HG02840 (cell line): ENCODE data around the gene GPRC5C.

Experiments used
- ATAC-seq: cut with Tn5 transposase; IDR thresholded peaks from one replicate; pipeline ENCODE4 v1.9.1; 2021; ENCODE audit warnings: mild to moderate bottlenecking, moderate library complexity, moderate number of reproducible peaks; ENCODE audit not compliant: unreplicated experiment, low FRiP score

Gene GPRC5C, protein sequence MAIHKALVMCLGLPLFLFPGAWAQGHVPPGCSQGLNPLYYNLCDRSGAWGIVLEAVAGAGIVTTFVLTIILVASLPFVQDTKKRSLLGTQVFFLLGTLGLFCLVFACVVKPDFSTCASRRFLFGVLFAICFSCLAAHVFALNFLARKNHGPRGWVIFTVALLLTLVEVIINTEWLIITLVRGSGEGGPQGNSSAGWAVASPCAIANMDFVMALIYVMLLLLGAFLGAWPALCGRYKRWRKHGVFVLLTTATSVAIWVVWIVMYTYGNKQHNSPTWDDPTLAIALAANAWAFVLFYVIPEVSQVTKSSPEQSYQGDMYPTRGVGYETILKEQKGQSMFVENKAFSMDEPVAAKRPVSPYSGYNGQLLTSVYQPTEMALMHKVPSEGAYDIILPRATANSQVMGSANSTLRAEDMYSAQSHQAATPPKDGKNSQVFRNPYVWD

DNA sequence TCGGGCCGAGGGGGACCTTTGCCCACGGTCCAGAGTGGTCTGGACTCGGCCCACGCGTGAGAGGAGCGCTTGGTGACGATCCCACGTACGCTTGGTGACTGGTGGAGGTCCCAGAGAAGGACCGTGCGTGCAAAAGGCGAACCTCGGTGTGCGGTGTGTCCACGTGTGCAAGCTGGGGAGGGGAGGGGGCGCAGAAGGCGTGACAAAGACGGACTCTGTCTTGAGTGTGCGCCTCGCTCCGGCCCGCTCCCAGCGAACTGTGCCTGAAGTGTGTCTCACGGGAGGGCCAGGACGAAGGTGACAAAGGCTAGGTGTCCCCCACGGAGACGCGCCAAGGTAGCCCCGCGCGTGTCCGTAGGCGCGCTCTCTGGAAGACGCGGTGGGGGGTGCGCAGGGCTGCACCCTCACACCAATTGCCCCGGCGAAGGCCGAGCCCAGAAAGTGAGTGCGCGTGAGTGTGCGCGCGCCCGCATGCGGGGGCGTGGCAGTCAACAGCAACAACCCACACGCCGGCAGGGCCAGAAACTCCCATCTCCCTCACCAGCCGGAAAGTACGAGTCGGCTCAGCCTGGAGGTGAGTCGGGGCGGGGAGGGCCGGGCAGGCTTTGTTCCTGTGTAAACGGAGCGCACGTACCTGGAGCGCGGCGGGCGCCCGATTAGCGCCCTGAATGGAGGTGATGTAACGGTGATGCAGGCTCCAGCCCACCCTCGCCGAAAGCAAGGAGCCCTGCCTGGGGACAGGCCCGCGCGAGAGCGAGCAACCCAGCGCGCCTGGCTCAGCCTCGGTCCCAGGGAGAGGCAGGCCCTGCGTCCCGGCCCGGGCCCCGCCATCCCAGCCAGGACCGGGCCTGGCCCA lies at the start of gene GPRC5C:
TSS of gene GPRC5C (plus strand) at position 521 of the 856 bp plus-strand sequence. CDS start 7,689 bp downstream, outside the sequence.
- no peak for ATAC-seq

DNA sequence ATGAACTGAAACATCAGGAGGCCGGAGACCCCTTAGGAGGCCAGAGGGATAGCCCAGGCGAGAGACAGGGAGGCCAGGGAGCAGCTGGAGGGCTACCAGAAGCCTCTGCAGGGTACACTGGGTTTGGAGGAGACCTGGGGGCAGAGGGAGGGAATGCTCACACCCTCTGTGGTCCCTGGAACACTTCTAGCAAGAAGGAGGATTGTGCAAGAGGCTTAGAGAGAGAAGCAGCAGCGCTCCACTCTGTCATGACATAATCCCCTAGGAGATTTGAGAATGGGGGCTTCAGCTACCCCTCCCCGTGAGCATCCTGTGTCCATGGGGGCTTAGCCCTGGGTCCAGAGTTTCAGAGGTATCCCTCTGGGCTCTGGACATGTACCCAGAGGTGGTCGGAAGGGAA lies 48.7 kb upstream of the GPRC5C start:
- ATAC-seq, result no peak

DNA sequence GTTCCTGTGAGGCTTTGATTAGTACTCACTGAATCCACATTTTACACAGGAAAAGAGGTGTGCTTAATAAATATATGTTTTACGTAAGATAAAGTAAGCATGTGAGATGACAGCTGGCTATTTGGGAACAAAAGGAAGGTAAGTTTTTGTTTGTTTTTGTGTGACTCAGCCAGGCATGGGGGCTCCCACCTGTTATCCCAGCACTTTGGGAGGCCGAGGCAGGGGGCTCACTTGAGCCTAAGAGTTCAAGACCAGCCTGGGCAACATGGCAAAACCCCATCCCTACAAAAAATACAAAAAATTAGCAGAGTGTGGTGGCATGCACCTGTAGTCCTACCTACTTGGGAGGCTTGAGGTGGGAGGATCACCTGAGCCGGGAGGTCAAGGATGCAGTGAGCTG lies 46.7 kb upstream of the GPRC5C start:
- no peak for ATAC-seq

DNA sequence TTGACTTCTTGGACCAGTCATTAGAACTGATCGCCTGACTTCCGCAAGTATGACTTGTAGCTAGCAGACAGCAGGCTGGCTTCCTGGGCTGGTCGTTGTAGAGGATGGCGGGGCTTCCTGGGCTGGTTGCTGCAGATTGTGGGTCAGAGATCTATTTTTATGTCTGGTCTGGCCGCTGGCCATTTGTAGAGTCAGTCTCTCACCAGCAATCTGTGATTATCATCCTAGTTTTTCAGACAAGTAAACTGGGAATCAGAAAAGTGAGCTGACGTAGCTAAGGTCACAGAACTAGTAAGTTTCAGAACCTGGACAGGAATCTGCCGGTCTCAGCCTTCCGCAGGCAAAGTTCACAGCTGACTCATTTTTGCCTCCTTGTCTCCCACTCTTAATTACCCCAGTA lies 45.5 kb upstream of the GPRC5C start:
- no peak for ATAC-seq

DNA sequence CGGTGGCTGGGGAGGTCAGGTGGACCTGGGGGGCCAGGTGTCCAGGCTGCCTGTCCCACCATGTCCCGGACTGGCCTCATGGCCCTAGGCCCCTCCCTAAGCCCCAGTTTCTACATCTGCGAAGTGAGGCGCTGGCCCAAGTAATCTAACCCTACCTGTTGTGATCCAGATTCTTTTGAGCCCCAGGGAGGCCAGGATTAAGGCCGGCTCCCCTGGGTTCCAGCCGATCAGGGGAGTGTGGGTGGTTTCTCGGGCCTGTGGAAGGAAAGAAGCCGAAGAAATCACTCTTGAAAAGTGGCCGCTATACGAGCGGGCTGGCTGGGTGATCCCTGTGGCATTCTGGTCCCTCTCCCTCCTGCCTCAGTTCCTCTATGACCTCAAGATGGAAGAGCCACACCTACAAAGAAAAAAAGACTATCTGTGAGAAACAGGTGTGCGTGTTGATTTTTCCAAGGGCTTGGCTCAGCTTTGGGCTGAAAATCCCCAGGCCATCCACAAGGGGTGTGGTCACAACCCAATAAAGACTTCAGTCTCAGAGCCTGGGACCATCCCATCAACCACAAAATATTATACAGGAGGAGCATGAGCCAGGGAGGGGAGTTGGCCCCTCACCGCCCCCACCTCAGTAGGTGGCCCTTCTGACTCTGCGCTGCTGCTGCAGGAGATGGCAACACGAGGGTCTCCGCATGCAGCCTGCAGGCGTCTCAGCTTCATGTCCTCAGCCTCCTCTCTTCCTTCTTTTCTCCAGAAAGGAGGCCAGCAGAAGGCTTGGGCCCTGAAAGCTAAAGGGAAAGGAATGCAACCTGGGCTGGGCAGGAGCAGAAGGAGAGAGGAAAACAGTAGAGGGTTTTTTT lies 44.3 kb upstream of the GPRC5C start:
- no peak for ATAC-seq

DNA sequence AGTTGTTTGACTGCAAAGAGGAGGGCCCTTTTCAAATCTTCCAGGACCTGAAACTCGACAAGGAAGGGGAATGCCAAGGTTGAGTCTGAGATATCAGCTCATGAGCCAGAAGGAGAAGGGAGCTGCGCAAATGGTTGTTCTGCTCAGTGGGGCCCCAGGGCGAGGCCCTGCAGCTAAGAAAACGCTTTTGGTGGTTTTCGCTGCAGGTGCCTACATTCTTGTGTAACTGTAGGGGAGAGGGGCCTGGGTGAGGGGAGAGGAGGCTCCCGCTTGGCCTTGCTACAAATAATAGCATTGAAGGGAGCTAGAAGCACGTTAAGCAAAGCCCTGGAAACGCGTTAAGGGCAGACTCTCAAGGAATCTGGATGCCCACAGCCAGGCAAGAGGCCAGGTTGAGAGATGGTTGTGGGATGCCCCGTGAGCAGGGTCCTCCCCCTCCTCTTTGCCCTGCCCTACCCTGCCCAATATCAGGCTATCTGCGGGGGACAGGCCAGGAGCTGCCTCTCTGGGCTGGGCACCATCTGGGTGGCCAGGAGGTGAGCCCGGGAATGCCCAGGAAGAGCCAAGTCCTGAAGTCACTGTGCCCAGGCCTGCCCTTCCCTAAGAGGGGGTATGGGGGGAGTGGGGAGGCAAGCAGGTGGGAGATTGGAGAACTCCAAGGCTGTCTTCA lies 42.7 kb upstream of the GPRC5C start:
- ATAC-seq, result no peak

DNA sequence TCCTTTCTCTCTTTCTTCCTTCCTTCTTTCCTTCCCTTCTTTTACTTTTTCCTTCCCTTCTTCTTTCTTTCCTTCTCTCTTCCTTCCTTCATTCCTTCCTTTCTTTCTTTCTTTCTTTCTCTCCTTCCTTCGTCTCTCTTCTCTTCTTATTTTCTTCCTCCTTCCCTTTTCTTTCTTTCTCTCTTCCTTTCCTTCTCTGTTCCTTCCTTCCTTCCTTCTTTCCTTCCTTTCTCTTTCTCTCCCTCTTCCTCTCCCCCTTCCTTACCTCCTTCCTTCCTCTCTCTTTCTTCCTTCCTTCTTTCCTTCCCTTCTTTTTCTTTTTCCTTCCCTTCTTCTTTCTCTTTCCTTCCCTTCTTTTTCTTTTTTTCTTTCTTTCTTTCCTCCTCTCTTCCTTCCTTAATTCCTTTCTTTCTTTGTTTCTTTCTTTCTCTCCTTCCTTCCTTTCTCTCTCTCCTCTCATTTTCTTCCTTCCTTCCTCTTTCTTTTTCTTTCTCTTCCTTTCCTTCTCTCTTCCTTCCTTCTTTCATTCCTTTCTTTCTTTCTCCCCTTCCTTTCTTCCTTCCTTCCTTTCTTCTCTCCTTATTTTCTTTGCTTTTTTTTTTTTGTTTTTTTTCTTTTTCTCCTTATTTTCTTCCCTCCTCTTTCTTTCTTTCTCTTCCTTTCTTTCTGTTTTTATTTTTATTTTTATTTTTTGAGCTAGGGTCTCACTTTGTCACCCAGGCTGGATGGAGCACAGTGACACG lies 41.8 kb upstream of the GPRC5C start:
- no peak for ATAC-seq

DNA sequence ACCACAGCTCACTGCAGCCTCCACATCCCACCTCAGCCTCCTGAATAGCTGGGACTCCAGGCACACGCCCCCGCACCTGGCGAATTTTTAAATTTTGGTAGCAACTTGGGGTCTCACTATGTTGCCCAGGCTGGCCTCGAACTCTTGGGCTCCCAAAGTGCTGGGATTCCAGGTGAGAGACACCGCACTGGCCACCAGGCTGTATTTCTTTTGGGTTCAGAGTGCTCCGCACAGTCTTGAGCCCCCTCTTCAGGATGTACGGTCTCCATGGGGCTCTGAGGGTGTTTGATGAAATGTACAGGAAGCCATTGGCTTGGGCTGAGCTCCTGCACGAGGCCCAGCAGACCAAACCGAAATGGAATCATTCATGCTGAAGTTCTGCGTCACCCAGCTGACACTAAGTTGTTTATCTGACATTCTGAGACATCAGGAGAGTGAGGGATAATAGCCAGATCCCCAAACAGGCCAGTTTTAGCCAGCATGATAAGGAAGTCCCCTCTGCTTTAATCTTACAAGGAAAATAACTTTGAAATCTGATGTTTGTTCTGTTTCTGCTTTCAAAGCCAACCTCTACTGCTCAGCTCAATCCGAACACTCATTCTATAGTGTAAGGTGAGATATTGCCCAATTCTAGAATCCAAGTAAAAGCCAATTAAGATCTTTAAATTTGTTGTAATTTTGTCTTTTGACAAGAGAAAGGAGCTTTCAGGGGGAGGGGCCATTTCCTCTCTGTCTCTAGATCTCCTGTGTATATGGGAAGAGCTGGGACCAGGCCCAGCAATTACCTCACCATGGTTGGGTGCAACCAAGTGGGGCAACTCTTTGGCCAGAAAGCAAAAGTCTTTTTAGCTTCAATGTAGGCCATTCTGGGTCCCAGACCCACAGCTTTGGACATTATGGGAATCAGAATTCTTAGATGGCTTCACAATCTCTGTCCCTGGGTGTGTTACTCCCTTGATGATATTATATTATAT lies 40.9 kb upstream of the GPRC5C start:
- ATAC-seq, result no peak

DNA sequence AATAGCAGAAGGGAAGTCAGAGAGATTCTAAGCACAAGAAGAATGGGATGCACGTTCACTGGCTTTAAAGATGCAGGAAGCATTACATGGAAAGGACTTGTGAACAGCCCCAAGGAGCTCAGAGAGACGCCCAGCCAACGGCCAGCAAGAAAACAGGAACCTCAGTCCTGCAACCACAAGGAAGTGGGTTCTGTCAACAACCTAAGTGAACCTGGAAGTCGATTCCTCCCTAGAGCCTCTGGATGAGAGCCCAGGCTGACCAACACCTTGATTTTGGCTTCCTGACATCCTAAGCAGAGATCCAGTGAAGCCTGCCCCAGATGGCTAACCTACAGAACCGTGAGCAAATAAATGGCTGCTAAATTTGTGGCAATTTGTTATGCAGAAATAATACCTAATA lies 40.1 kb upstream of the GPRC5C start:
- no peak for ATAC-seq

DNA sequence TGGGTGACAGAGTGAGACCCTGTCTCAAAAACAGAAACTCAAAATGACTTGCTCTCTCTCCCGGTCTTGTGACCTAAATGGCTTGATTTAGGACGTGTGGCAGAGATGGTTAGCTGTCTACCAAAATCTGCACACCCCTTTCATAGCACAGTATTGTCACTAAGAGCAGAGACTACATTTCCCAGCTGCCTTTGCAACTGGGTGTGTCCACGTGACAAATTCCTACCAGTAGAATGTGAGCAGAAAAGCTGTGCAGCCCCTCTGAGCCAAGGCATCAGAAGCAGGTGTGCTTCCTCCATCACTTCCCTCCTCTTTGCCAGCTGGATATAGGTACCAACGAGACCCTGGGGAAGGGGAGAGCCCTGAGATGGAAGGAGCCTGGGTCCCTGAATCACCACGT lies 39.0 kb upstream of the GPRC5C start:
- no peak for ATAC-seq

DNA sequence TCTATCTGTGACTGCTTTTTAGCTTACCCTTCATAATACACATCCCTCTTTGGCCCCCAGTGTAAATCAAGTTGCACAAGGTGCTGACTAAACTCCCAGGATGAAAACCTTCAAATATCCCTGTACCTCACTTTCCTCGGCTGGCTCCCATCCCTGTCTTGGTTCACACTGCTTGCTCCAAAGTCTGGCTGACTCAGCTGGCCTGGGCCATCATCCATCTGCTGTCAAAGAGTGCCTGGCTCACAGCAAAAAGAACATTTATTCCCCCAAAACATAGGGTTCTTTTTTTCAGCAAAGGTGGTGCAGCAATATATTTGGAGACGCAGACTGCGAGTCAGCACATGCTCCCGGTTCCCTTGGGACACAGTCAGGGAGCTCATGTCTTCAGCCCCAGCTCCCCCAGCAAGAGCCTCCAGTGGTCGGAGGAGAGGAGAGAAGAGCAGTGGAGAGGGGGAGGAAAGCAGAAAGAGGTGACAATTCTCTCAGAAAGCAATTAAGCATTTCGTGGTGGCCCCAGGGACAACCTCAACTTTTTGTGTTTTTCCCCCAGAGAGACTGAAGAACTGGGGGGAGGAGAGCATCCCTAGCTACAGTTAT lies 38.4 kb upstream of the GPRC5C start:
- ATAC-seq, result no peak

DNA sequence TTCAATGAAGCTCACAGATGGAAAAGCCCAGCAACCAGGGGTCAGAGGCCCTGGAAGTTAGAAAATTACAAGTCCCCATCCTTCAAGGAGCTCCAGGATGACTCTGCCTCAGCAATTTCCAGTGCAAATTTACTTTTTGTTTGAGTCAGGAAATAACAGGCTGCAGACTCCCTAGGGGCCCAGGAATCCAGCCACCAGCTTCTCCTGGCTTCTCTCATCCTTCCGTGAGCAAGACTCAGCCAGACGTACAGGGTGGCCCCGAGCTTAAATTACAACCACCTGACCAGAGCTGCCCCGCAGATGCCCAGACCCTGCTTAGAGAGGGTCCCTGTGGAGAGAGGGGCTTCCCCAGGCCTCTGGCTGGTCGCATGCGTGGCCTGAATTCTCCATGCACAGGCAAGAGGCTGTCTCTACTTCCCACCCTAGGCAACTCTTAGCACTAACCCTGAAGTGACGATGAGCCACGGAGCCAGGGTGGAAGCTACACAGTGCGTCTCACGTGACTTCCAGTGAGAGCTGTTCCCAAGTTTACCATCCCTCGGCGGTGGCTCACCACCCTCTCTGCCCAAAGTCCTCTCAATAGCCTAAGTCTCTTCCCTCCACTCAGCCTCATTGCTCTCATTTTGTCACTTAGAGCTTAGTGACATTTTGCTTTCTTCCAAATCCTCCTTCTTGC lies 37.5 kb upstream of the GPRC5C start:
- no peak for ATAC-seq

DNA sequence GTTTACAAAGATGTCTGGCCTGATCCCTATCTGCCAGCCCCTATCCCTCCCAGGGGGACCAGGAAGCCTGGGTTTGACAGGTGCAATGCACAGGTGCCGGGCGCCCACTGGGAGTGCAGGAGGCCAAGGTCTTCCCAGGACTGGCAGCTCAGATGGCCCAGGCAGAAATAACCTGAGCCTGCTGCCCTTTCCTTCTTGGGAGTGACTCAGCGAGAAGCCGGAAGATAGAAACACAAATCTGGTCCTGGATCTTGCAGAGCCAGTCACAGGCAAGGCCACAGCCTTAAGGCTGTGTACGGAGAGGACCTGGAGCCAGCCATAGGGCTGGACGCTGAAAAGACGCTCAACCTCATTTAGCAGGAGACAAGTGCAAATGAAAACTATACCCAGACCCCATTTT lies 36.9 kb upstream of the GPRC5C start:
- no peak for ATAC-seq

DNA sequence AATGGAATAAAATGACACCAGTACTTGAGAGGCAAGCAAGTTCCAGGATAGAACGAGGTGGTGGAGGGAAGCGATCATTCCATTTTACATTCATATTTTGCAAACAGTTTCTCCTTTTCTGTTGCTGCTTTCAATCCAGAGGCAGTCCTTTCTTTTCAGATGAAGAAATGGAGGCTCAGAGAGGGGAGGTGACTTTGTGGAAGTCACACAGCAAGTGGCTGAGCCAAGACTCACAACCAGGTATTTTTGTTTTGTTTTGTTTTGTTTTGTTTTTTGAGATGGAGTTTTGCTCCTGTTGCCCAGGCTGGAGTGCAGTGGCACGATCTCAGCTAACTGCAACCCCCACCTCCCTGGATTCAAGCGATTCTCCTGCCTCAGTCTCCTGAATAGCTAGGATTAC lies 35.3 kb upstream of the GPRC5C start:
- no peak for ATAC-seq

DNA sequence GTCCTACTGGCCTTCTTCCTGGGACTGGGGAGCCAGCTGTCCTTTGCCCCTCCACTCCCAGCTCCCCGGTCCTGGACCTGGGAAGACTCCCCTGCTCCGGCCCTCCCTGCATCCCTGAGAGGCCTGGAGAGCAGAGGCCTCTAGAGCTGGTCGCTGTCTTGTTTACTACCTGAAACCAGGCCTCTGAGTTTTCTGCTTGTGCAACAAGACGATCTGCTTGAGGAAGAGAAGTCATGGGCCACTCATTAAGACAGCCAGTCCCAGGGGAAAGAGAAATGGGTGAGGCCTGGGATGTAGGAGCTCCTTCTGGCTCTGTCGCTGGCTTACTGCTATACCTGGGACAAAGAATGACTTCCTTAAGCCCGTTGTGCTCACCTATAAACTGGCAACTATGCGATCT lies 29.8 kb upstream of the GPRC5C start:
- no peak for ATAC-seq

DNA sequence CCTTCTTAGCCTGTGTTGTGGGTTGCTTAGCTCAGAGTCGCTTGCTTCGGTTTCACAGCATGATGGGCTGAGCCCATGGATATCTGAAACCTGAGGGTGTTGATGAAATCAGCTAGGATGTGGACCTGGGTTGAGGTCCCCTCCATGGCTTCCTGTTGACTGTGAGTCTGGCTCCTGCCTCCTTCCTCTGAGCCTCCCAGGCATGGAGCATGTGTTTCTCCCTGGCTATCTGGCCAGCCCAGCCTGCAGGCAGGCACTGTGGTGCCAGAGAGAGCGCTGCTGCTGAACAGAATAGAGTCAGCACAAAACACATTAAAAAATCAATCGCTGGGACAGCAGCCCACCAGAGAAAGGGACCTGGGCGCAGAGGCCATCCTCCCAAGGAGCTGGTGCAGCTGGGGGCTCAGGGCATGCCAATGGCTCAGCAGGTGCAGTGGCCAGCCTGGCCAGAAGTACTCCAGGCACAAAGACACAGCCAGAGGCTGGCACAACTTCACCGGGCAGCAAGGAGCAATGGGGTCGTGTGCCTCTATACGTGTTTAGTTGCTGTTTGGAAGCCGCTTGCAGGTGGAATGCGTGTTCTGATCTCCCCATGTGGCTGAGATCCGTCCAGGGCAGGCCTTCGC lies 28.3 kb upstream of the GPRC5C start:
- ATAC-seq, result no peak

DNA sequence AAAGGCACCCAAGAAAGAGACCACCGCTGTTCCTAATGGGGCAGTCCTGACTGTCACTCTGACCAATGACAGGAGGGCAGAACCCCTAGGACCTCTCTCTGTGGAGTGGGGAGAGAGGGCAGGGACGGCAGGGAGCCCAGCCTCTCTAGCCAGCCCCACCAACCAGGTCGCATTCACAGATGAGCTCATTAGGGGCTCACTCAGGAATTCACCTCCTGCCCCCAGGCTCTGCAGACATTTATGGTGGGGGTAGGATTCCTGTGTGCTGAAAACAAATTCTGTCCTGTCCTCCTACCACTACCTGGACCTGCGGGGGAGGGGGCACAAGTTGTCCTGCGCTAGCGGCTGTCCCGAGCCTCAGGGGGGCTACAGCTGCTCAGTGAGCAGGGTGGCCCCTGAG lies 27.7 kb upstream of the GPRC5C start:
- ATAC-seq, result no peak
